ENCODE results near the gene UBAP2L.
A peak's percentile ranks its signal among the peaks of the same experiment; 100 is the strongest.
"Not testable (repeated sequence)": the region's sequence is repeated elsewhere in the genome, so short reads cannot be mapped to it uniquely, and the experiment has no call there.

The UBAP2L gene

GRCh38 chr1:154198756-154199562 lies 21.8 kb upstream of the UBAP2L start:
- Histone ChIP-seq H3K27me3 (ENCODE audit: control insufficient read depth, insufficient read depth, low read length, poor library complexity, severe bottlenecking) (peaks cover 3% of the 10 kb centered on the region), H3K36me3 (ENCODE audit: control insufficient read depth, insufficient read depth, low read length) (no peaks in the 10 kb centered on the region), H3K4me3 (ENCODE audit: insufficient read depth, low read depth, low read length) (no peak overlapping the region), H3K4me1 (ENCODE audit: control insufficient read depth, insufficient read depth, low read length) (peaks cover 4% of the 10 kb centered on the region), H3K9me3 (ENCODE audit: control insufficient read depth, low read length) (no peaks in the 10 kb centered on the region), H3K27ac (ENCODE audit: insufficient read depth, low read depth, low read length, poor library complexity, severe bottlenecking) (no peak overlapping the region)
- WGBS, 2 experiments, result 13 to 31% methylated on average over 5 of the region's 5 CpGs

GRCh38 chr1:154199563-154199879 lies 21.2 kb upstream of the UBAP2L start:
- Histone ChIP-seq H3K27ac (ENCODE audit: insufficient read depth, low read depth, low read length, poor library complexity, severe bottlenecking) (no peak overlapping the region), H3K4me3 (ENCODE audit: insufficient read depth, low read depth, low read length) (no peak overlapping the region), H3K27me3 (ENCODE audit: control insufficient read depth, insufficient read depth, low read length, poor library complexity, severe bottlenecking) (peaks cover 3% of the 10 kb centered on the region), H3K36me3 (ENCODE audit: control insufficient read depth, insufficient read depth, low read length) (no peaks in the 10 kb centered on the region), H3K9me3 (ENCODE audit: control insufficient read depth, low read length) (no peaks in the 10 kb centered on the region), H3K4me1 (ENCODE audit: control insufficient read depth, insufficient read depth, low read length) (peaks cover 4% of the 10 kb centered on the region)
- WGBS, 2 experiments, result 97 to 98% methylated on average over 3 of the region's 3 CpGs

- H3K27ac ChIP-seq (ENCODE audit: insufficient read depth, low read depth, low read length, poor library complexity, severe bottlenecking), result peak overlapping the region; percentile 44
- not testable (repeated sequence) for H3K27me3 ChIP-seq (ENCODE audit: control insufficient read depth, insufficient read depth, low read length, poor library complexity, severe bottlenecking); H3K4me3 ChIP-seq (ENCODE audit: insufficient read depth, low read depth, low read length); H3K9me3 ChIP-seq (ENCODE audit: control insufficient read depth, low read length); H3K4me1 ChIP-seq (ENCODE audit: control insufficient read depth, insufficient read depth, low read length)
- 93 to 95% methylated on average over 11 of the region's 11 CpGs for WGBS, 2 experiments
- peaks cover 34% of the 10 kb centered on the region for H3K36me3 ChIP-seq (ENCODE audit: control insufficient read depth, insufficient read depth, low read length)
These were observed 15.0 kb upstream of the UBAP2L start for GRCh38 chr1:154205778-154206177.

- Histone ChIP-seq H3K4me3 (ENCODE audit: insufficient read depth, low read depth, low read length) (no peak within 1 kb of the TSS), H3K27ac (ENCODE audit: insufficient read depth, low read depth, low read length, poor library complexity, severe bottlenecking) (peak within 1 kb of the TSS; percentile 44), H3K36me3 (ENCODE audit: control insufficient read depth, insufficient read depth, low read length) (peaks cover 36% of the 10 kb centered on the region), H3K27me3 (ENCODE audit: control insufficient read depth, insufficient read depth, low read length, poor library complexity, severe bottlenecking) (no peaks in the 10 kb centered on the region), H3K4me1 (ENCODE audit: control insufficient read depth, insufficient read depth, low read length) (no peaks in the 10 kb centered on the region), H3K9me3 (ENCODE audit: control insufficient read depth, low read length) (no peaks in the 10 kb centered on the region)
- 87% methylated on average over 1 of the region's 1 CpG; no CpG with 5 or more reads in 1 of the 2 experiments for WGBS, 2 experiments
These were observed 14.6 kb upstream of the UBAP2L start, which contains the start of gene CFAP141 for GRCh38 chr1:154206196-154206595. TSS of gene CFAP141 (minus strand) at chr1:154206333. CDS start at chr1:154206307, 26 bp downstream.

GRCh38 chr1:154207262-154207661 lies 13.5 kb upstream of the UBAP2L start:
- Histone ChIP-seq H3K36me3 (ENCODE audit: control insufficient read depth, insufficient read depth, low read length) (peaks cover 45% of the 10 kb centered on the region), H3K27ac (ENCODE audit: insufficient read depth, low read depth, low read length, poor library complexity, severe bottlenecking) (no peak overlapping the region), H3K9me3 (ENCODE audit: control insufficient read depth, low read length) (no peaks in the 10 kb centered on the region), H3K27me3 (ENCODE audit: control insufficient read depth, insufficient read depth, low read length, poor library complexity, severe bottlenecking) (no peaks in the 10 kb centered on the region), H3K4me3 (ENCODE audit: insufficient read depth, low read depth, low read length) (no peak overlapping the region), H3K4me1 (ENCODE audit: control insufficient read depth, insufficient read depth, low read length) (no peaks in the 10 kb centered on the region)
- 95 to 97% methylated on average over 9 of the region's 9 CpGs for WGBS, 2 experiments

- Histone ChIP-seq H3K4me3 (ENCODE audit: insufficient read depth, low read depth, low read length) (no peak overlapping the region), H3K27ac (ENCODE audit: insufficient read depth, low read depth, low read length, poor library complexity, severe bottlenecking) (no peak overlapping the region), H3K9me3 (ENCODE audit: control insufficient read depth, low read length) (no peaks in the 10 kb centered on the region), H3K4me1 (ENCODE audit: control insufficient read depth, insufficient read depth, low read length) (no peaks in the 10 kb centered on the region), H3K27me3 (ENCODE audit: control insufficient read depth, insufficient read depth, low read length, poor library complexity, severe bottlenecking) (no peaks in the 10 kb centered on the region), H3K36me3 (ENCODE audit: control insufficient read depth, insufficient read depth, low read length) (peaks cover 61% of the 10 kb centered on the region)
- WGBS, 2 experiments, result 94 to 96% methylated on average over 3 to 5 of the region's 5 CpGs
These were observed 11.9 kb upstream of the UBAP2L start for GRCh38 chr1:154208677-154209388.

- H3K27me3 ChIP-seq (ENCODE audit: control insufficient read depth, insufficient read depth, low read length, poor library complexity, severe bottlenecking), result no peaks in the 10 kb centered on the region
- peaks cover 65% of the 10 kb centered on the region for H3K36me3 ChIP-seq (ENCODE audit: control insufficient read depth, insufficient read depth, low read length)
- H3K9me3 ChIP-seq (ENCODE audit: control insufficient read depth, low read length), result no peaks in the 10 kb centered on the region
- WGBS, 2 experiments, result 94 to 95% methylated on average over 10 of the region's 10 CpGs
- H3K4me1 ChIP-seq (ENCODE audit: control insufficient read depth, insufficient read depth, low read length), result no peaks in the 10 kb centered on the region
- no peak overlapping the region for H3K4me3 ChIP-seq (ENCODE audit: insufficient read depth, low read depth, low read length)
- no peak overlapping the region for H3K27ac ChIP-seq (ENCODE audit: insufficient read depth, low read depth, low read length, poor library complexity, severe bottlenecking)
These were observed 8.7 kb upstream of the UBAP2L start for GRCh38 chr1:154212083-154212482.

- peaks cover 1% of the 10 kb centered on the region for H3K4me1 ChIP-seq (ENCODE audit: control insufficient read depth, insufficient read depth, low read length)
- no peaks in the 10 kb centered on the region for H3K27me3 ChIP-seq (ENCODE audit: control insufficient read depth, insufficient read depth, low read length, poor library complexity, severe bottlenecking)
- H3K9me3 ChIP-seq (ENCODE audit: control insufficient read depth, low read length), result no peaks in the 10 kb centered on the region
- H3K4me3 ChIP-seq (ENCODE audit: insufficient read depth, low read depth, low read length), result no peak overlapping the region
- H3K36me3 ChIP-seq (ENCODE audit: control insufficient read depth, insufficient read depth, low read length), result peaks cover 67% of the 10 kb centered on the region
- no peak overlapping the region for H3K27ac ChIP-seq (ENCODE audit: insufficient read depth, low read depth, low read length, poor library complexity, severe bottlenecking)
- WGBS, 2 experiments, result 86 to 91% methylated on average over 1 of the region's 1 CpG
These were observed 7.5 kb upstream of the UBAP2L start for GRCh38 chr1:154213274-154213673.

- Histone ChIP-seq H3K27me3 (ENCODE audit: control insufficient read depth, insufficient read depth, low read length, poor library complexity, severe bottlenecking) (no peaks in the 10 kb centered on the region), H3K9me3 (ENCODE audit: control insufficient read depth, low read length) (no peaks in the 10 kb centered on the region), H3K4me1 (ENCODE audit: control insufficient read depth, insufficient read depth, low read length) (peaks cover 12% of the 10 kb centered on the region), H3K27ac (ENCODE audit: insufficient read depth, low read depth, low read length, poor library complexity, severe bottlenecking) (no peak overlapping the region), H3K36me3 (ENCODE audit: control insufficient read depth, insufficient read depth, low read length) (peaks cover 22% of the 10 kb centered on the region), H3K4me3 (ENCODE audit: insufficient read depth, low read depth, low read length) (peak overlapping the region; percentile 99)
- WGBS, 2 experiments, result 91% methylated on average over 3 of the region's 3 CpGs
These were observed 2.2 kb upstream of the UBAP2L start for GRCh38 chr1:154218545-154218944.

- 25 to 36% methylated on average over 5 of the region's 5 CpGs for WGBS, 2 experiments
- H3K27ac ChIP-seq (ENCODE audit: insufficient read depth, low read depth, low read length, poor library complexity, severe bottlenecking), result peak overlapping the region; percentile 99
- peaks cover 18% of the 10 kb centered on the region for H3K36me3 ChIP-seq (ENCODE audit: control insufficient read depth, insufficient read depth, low read length)
- no peaks in the 10 kb centered on the region for H3K9me3 ChIP-seq (ENCODE audit: control insufficient read depth, low read length)
- peak overlapping the region; percentile 99 for H3K4me3 ChIP-seq (ENCODE audit: insufficient read depth, low read depth, low read length)
- H3K4me1 ChIP-seq (ENCODE audit: control insufficient read depth, insufficient read depth, low read length), result peaks cover 12% of the 10 kb centered on the region
- no peaks in the 10 kb centered on the region for H3K27me3 ChIP-seq (ENCODE audit: control insufficient read depth, insufficient read depth, low read length, poor library complexity, severe bottlenecking)
These were observed 1.2 kb upstream of the UBAP2L start for GRCh38 chr1:154219541-154219940.

All from ectodermal cell (in vitro differentiated cells).